Activated CD8-positive, alpha-beta T cell treated with anti-CD3 and anti-CD28 coated beads for 36 hours (primary cell): Measurements from ENCODE around the gene NR2E3. TPM values are rescaled to one million over a fixed set of nuclear protein-coding genes. Genes with fewer than 3 reads are reported as not detected.

ENCODE experiments used
- ATAC-seq: fragments of 200-7000 bp; cut with Tn5 transposase; one replicate; pipeline ENCODE4 v1.10.0; 2021; ENCODE audit warnings: mild to moderate bottlenecking, moderate library complexity
- CTCF ChIA-PET: fragments of 350-600 bp; sonication (Branson Sonifier 250); formaldehyde crosslinking; loops from one replicate; lab custom pipeline; 2021; ENCODE audit warnings: antibody characterized with exemption; lab: Charles Lee
- POLR2A ChIA-PET: fragments of 350-600 bp; sonication (Branson Sonifier 250); formaldehyde crosslinking; loops from one replicate; lab custom pipeline; 2021; ENCODE audit warnings: antibody characterized with exemption; lab: Charles Lee
- DNase-seq: peaks from one replicate; pipeline ENCODE4 v3.0.0-alpha.2; 2020
- H3K27ac Mint-ChIP-seq: one replicate; pipeline ENCODE4 v1.8.0; 2021; ENCODE audit warnings: mild to moderate bottlenecking, mixed read lengths
- H3K27me3 Mint-ChIP-seq: one replicate; pipeline ENCODE4 v1.8.0; 2021; ENCODE audit warnings: mixed read lengths
- H3K36me3 Mint-ChIP-seq: one replicate; pipeline ENCODE4 v1.8.0; 2021; ENCODE audit warnings: low read depth, mixed read lengths
- H3K4me1 Mint-ChIP-seq: one replicate; pipeline ENCODE4 v1.8.0; 2021; ENCODE audit warnings: low read depth, mixed read lengths
- H3K4me3 Mint-ChIP-seq: one replicate; pipeline ENCODE4 v1.8.0; 2021; ENCODE audit warnings: mild to moderate bottlenecking, moderate library complexity, mixed read lengths
- H3K9me3 Mint-ChIP-seq: one replicate; pipeline ENCODE4 v1.8.0; 2021; ENCODE audit warnings: mixed read lengths
- CTCF ChIP-seq: fragments of 200-600 bp; IDR thresholded peaks from one replicate; pipeline ENCODE4 v1.8.0; 2022; ENCODE audit warnings: antibody characterized with exemption, mild to moderate bottlenecking
- intact Hi-C: fragments of 100-400 bp; cut with micrococcal nuclease; formaldehyde crosslinking; loops from one replicate; pipeline ENCODE4 v1.10.0; 2022
- total RNA-seq, 2 experiments: library from RNA; stranded (reverse); gene quantifications; one replicate each; pipeline ENCODE4 v1.2.3, GENCODE V29; 2021

Gene NR2E3
- total RNA-seq, 2 experiments from 2014 or later: not detected

- CTCF ChIA-PET: no interaction called here
- ATAC-seq: no peak
- Mint-ChIP-seq H3K36me3 (peaks cover 57% of the 10 kb centered on the region), H3K4me1 (no peaks in the 10 kb centered on the region), H3K4me3 (no peak overlapping the region), H3K27me3 (no peaks in the 10 kb centered on the region), H3K9me3 (peaks cover 38% of the 10 kb centered on the region), H3K27ac (no peak overlapping the region)
- intact Hi-C loops: no loop called here
- POLR2A ChIA-PET: no interaction called here
- TF ChIP-seq CTCF: no peak
- no peak for DNase-seq
Measured at GRCh38 chr15:71822890-71823630, 12.7 kb downstream of the NR2E3 start.

GRCh38 chr15:71823801-71824200, 13.4 kb downstream of the NR2E3 start:
- H3K27ac Mint-ChIP-seq: no peak overlapping the region
- intact Hi-C loops: no loop called here
- peaks cover 64% of the 10 kb centered on the region for H3K36me3 Mint-ChIP-seq
- POLR2A ChIA-PET: no interaction called here
- H3K27me3 Mint-ChIP-seq: no peaks in the 10 kb centered on the region
- H3K4me3 Mint-ChIP-seq: no peak overlapping the region
- H3K4me1 Mint-ChIP-seq: no peaks in the 10 kb centered on the region
- CTCF ChIA-PET: no interaction called here
- peaks cover 35% of the 10 kb centered on the region for H3K9me3 Mint-ChIP-seq
- no peak for DNase-seq
- TF ChIP-seq CTCF: no peak
- no peak for ATAC-seq

GRCh38 chr15:71825021-71825730, 14.8 kb downstream of the NR2E3 start:
- peaks cover 31% of the 10 kb centered on the region for H3K9me3 Mint-ChIP-seq
- intact Hi-C loops: no loop called here
- DNase-seq (no peak), ATAC-seq (no peak)
- ChIA-PET POLR2A (no interaction called here), CTCF (no interaction called here)
- H3K27ac Mint-ChIP-seq: no peak overlapping the region
- no peak for TF ChIP-seq CTCF
- peaks cover 74% of the 10 kb centered on the region for H3K36me3 Mint-ChIP-seq
- H3K4me1 Mint-ChIP-seq: no peaks in the 10 kb centered on the region
- H3K4me3 Mint-ChIP-seq: no peak overlapping the region
- H3K27me3 Mint-ChIP-seq: no peaks in the 10 kb centered on the region

GRCh38 chr15:71826196-71826595, 15.8 kb downstream of the NR2E3 start:
- TF ChIP-seq CTCF: no peak
- peaks cover 25% of the 10 kb centered on the region for H3K9me3 Mint-ChIP-seq
- H3K4me1 Mint-ChIP-seq: no peaks in the 10 kb centered on the region
- ChIA-PET POLR2A (no interaction called here), CTCF (no interaction called here)
- H3K27ac Mint-ChIP-seq: no peak overlapping the region
- H3K27me3 Mint-ChIP-seq: no peaks in the 10 kb centered on the region
- DNase-seq (no peak), ATAC-seq (no peak)
- intact Hi-C loops: no loop called here
- H3K4me3 Mint-ChIP-seq: no peak overlapping the region
- H3K36me3 Mint-ChIP-seq: peaks cover 75% of the 10 kb centered on the region

- Mint-ChIP-seq H3K27ac (no peak overlapping the region), H3K27me3 (no peaks in the 10 kb centered on the region), H3K4me3 (no peak overlapping the region), H3K36me3 (peaks cover 40% of the 10 kb centered on the region), H3K4me1 (no peaks in the 10 kb centered on the region), H3K9me3 (no peaks in the 10 kb centered on the region)
- no peak for ATAC-seq
- ChIA-PET POLR2A (no interaction called here), CTCF (no interaction called here)
- no peak for TF ChIP-seq CTCF
- intact Hi-C loops: no loop called here
- no peak for DNase-seq
Measured at GRCh38 chr15:71830981-71831380, 20.6 kb downstream of the NR2E3 start.
